ENCODE data around the gene SLC5A2.

Gene SLC5A2

GRCh38 chr16:31461921-31462804, 20.8 kb upstream of the SLC5A2 start:
- Histone ChIP-seq H3K27me3 (ENCODE audit: control insufficient read depth, insufficient read depth, low read length) (no peaks in the 10 kb centered on the region), H3K9me3 (replicated peaks; ENCODE audit: low read length) (no peaks in the 10 kb centered on the region), H3K4me1 (ENCODE audit: control insufficient read depth, insufficient read depth, low read length) (peaks cover 16% of the 10 kb centered on the region), H3K36me3 (ENCODE audit: insufficient read depth, low read length) (peaks cover 42% of the 10 kb centered on the region), H3K4me3 (ENCODE audit: low read length) (no peak overlapping the region), H3K4me2 (ENCODE audit: low read length) (no peak overlapping the region), H3K9ac (ENCODE audit: low read depth, low read length) (no peak overlapping the region)

- Histone ChIP-seq H3K27me3 (ENCODE audit: control insufficient read depth, insufficient read depth, low read length) (no peaks in the 10 kb centered on the region), H3K9ac (ENCODE audit: low read depth, low read length) (no peak overlapping the region), H3K36me3 (ENCODE audit: insufficient read depth, low read length) (peaks cover 42% of the 10 kb centered on the region), H3K4me2 (ENCODE audit: low read length) (no peak overlapping the region), H3K9me3 (replicated peaks; ENCODE audit: low read length) (no peaks in the 10 kb centered on the region), H3K4me3 (ENCODE audit: low read length) (no peak overlapping the region), H3K4me1 (ENCODE audit: control insufficient read depth, insufficient read depth, low read length) (peaks cover 6% of the 10 kb centered on the region)
Observed at GRCh38 chr16:31464348-31464769, 18.6 kb upstream of the SLC5A2 start.

- H3K4me1 ChIP-seq (ENCODE audit: control insufficient read depth, insufficient read depth, low read length): peaks cover 6% of the 10 kb centered on the region
- no peak overlapping the region for H3K4me3 ChIP-seq (ENCODE audit: low read length)
- no peaks in the 10 kb centered on the region for H3K9me3 ChIP-seq (replicated peaks; ENCODE audit: low read length)
- peaks cover 42% of the 10 kb centered on the region for H3K36me3 ChIP-seq (ENCODE audit: insufficient read depth, low read length)
- H3K9ac ChIP-seq (ENCODE audit: low read depth, low read length): no peak overlapping the region
- no peaks in the 10 kb centered on the region for H3K27me3 ChIP-seq (ENCODE audit: control insufficient read depth, insufficient read depth, low read length)
- no peak overlapping the region for H3K4me2 ChIP-seq (ENCODE audit: low read length)
Observed at GRCh38 chr16:31464781-31465260, 18.1 kb upstream of the SLC5A2 start.

GRCh38 chr16:31465788-31466370, 17.0 kb upstream of the SLC5A2 start:
- Histone ChIP-seq H3K9ac (ENCODE audit: low read depth, low read length) (no peak overlapping the region), H3K4me2 (ENCODE audit: low read length) (no peak overlapping the region), H3K4me3 (ENCODE audit: low read length) (no peak overlapping the region), H3K36me3 (ENCODE audit: insufficient read depth, low read length) (peaks cover 42% of the 10 kb centered on the region), H3K9me3 (replicated peaks; ENCODE audit: low read length) (no peaks in the 10 kb centered on the region), H3K27me3 (ENCODE audit: control insufficient read depth, insufficient read depth, low read length) (no peaks in the 10 kb centered on the region), H3K4me1 (ENCODE audit: control insufficient read depth, insufficient read depth, low read length) (peaks cover 3% of the 10 kb centered on the region)

- Histone ChIP-seq H3K9me3 (replicated peaks; ENCODE audit: low read length) (no peaks in the 10 kb centered on the region), H3K4me1 (ENCODE audit: control insufficient read depth, insufficient read depth, low read length) (peaks cover 8% of the 10 kb centered on the region), H3K4me2 (ENCODE audit: low read length) (no peak overlapping the region), H3K9ac (ENCODE audit: low read depth, low read length) (no peak overlapping the region), H3K4me3 (ENCODE audit: low read length) (no peak overlapping the region), H3K36me3 (ENCODE audit: insufficient read depth, low read length) (peaks cover 42% of the 10 kb centered on the region), H3K27me3 (ENCODE audit: control insufficient read depth, insufficient read depth, low read length) (no peaks in the 10 kb centered on the region)
Observed at GRCh38 chr16:31466381-31466841, 16.5 kb upstream of the SLC5A2 start.

- H3K9me3 ChIP-seq (replicated peaks; ENCODE audit: low read length): no peaks in the 10 kb centered on the region
- H3K27me3 ChIP-seq (ENCODE audit: control insufficient read depth, insufficient read depth, low read length): no peaks in the 10 kb centered on the region
- H3K4me3 ChIP-seq (ENCODE audit: low read length): no peak overlapping the region
- H3K4me2 ChIP-seq (ENCODE audit: low read length): no peak overlapping the region
- no peak overlapping the region for H3K9ac ChIP-seq (ENCODE audit: low read depth, low read length)
- peaks cover 10% of the 10 kb centered on the region for H3K4me1 ChIP-seq (ENCODE audit: control insufficient read depth, insufficient read depth, low read length)
- peaks cover 38% of the 10 kb centered on the region for H3K36me3 ChIP-seq (ENCODE audit: insufficient read depth, low read length)
Observed at GRCh38 chr16:31467151-31467773, 15.7 kb upstream of the SLC5A2 start.

GRCh38 chr16:31467858-31468257, 15.1 kb upstream of the SLC5A2 start:
- Histone ChIP-seq H3K9ac (ENCODE audit: low read depth, low read length) (no peak overlapping the region), H3K36me3 (ENCODE audit: insufficient read depth, low read length) (peaks cover 32% of the 10 kb centered on the region), H3K9me3 (replicated peaks; ENCODE audit: low read length) (no peaks in the 10 kb centered on the region), H3K4me2 (ENCODE audit: low read length) (no peak overlapping the region), H3K27me3 (ENCODE audit: control insufficient read depth, insufficient read depth, low read length) (no peaks in the 10 kb centered on the region), H3K4me3 (ENCODE audit: low read length) (no peak overlapping the region), H3K4me1 (ENCODE audit: control insufficient read depth, insufficient read depth, low read length) (peaks cover 10% of the 10 kb centered on the region)

- peak overlapping the region; percentile 97 for H3K4me2 ChIP-seq (ENCODE audit: low read length)
- no peaks in the 10 kb centered on the region for H3K9me3 ChIP-seq (replicated peaks; ENCODE audit: low read length)
- H3K9ac ChIP-seq (ENCODE audit: low read depth, low read length): peak overlapping the region; percentile 97
- H3K4me1 ChIP-seq (ENCODE audit: control insufficient read depth, insufficient read depth, low read length): peaks cover 16% of the 10 kb centered on the region
- H3K27me3 ChIP-seq (ENCODE audit: control insufficient read depth, insufficient read depth, low read length): no peaks in the 10 kb centered on the region
- H3K4me3 ChIP-seq (ENCODE audit: low read length): peak overlapping the region; percentile 84
- H3K36me3 ChIP-seq (ENCODE audit: insufficient read depth, low read length): peaks cover 34% of the 10 kb centered on the region
Observed at GRCh38 chr16:31470615-31471014, 12.3 kb upstream of the SLC5A2 start.

DNA sequence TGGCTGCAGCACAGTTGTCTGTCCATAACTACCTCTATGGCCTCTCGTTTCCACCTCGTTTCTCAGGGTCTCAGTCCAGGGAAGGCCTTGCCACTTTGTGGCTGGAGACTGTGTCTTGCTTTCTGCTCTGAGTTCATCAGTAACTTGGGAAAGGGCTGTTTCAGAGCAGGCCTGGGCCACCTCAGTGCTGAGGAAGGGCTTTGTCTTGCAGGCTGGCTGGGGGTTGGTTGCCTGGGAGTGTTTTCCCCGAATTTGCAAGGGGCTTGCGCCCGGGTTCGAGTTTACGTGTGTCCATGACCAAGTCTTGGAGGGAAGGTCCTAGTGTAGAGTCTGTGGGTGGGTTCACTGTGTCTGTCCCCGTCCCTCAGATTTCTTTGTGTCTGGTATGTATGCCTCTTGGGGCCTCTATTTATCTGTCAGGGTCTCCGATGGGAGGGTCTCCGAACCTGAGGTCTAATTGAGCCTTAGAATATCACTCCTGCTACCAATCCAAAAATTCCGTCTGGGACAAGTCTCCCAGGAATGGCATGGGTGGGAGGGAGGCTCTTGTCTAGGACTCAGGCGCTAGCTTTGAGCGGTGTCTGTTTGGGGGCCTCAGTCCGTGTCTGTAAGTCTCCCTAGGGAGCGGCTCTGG, 11.6 kb upstream of the SLC5A2 start:
- peaks cover 35% of the 10 kb centered on the region for H3K36me3 ChIP-seq (ENCODE audit: insufficient read depth, low read length)
- H3K4me1 ChIP-seq (ENCODE audit: control insufficient read depth, insufficient read depth, low read length): peaks cover 16% of the 10 kb centered on the region
- peak overlapping the region; percentile 97 for H3K4me2 ChIP-seq (ENCODE audit: low read length)
- H3K27me3 ChIP-seq (ENCODE audit: control insufficient read depth, insufficient read depth, low read length): no peaks in the 10 kb centered on the region
- H3K9ac ChIP-seq (ENCODE audit: low read depth, low read length): peak overlapping the region; percentile 97
- H3K4me3 ChIP-seq (ENCODE audit: low read length): peak overlapping the region; percentile 84
- H3K9me3 ChIP-seq (replicated peaks; ENCODE audit: low read length): no peaks in the 10 kb centered on the region

- peaks cover 35% of the 10 kb centered on the region for H3K36me3 ChIP-seq (ENCODE audit: insufficient read depth, low read length)
- no peaks in the 10 kb centered on the region for H3K9me3 ChIP-seq (replicated peaks; ENCODE audit: low read length)
- peak within 1 kb of the TSS; percentile 84 for H3K4me3 ChIP-seq (ENCODE audit: low read length)
- H3K9ac ChIP-seq (ENCODE audit: low read depth, low read length): peak within 1 kb of the TSS; percentile 97
- no peaks in the 10 kb centered on the region for H3K27me3 ChIP-seq (ENCODE audit: control insufficient read depth, insufficient read depth, low read length)
- peak within 1 kb of the TSS; percentile 97 for H3K4me2 ChIP-seq (ENCODE audit: low read length)
- H3K4me1 ChIP-seq (ENCODE audit: control insufficient read depth, insufficient read depth, low read length): peaks cover 16% of the 10 kb centered on the region
Observed at GRCh38 chr16:31471875-31472708, 10.8 kb upstream of the SLC5A2 start, which contains the start of gene TGFB1I1. Gene TGFB1I1 (plus strand): TSS chr16:31472152. CDS start chr16:31472189, 37 bp downstream.
